Stimulated activated CD8-positive, alpha-beta memory T cell treated with anti-CD3 and anti-CD28 coated beads, Interleukin-15, amount 100 ng/mL, for 24 hours (primary cell): ENCODE data around the gene HDDC3.

Source experiments
- DNase-seq: peaks from one replicate; pipeline ENCODE4 v3.0.0-alpha.2; 2020; ENCODE audit warnings: low read depth

Gene HDDC3, protein sequence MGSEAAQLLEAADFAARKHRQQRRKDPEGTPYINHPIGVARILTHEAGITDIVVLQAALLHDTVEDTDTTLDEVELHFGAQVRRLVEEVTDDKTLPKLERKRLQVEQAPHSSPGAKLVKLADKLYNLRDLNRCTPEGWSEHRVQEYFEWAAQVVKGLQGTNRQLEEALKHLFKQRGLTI

DNA sequence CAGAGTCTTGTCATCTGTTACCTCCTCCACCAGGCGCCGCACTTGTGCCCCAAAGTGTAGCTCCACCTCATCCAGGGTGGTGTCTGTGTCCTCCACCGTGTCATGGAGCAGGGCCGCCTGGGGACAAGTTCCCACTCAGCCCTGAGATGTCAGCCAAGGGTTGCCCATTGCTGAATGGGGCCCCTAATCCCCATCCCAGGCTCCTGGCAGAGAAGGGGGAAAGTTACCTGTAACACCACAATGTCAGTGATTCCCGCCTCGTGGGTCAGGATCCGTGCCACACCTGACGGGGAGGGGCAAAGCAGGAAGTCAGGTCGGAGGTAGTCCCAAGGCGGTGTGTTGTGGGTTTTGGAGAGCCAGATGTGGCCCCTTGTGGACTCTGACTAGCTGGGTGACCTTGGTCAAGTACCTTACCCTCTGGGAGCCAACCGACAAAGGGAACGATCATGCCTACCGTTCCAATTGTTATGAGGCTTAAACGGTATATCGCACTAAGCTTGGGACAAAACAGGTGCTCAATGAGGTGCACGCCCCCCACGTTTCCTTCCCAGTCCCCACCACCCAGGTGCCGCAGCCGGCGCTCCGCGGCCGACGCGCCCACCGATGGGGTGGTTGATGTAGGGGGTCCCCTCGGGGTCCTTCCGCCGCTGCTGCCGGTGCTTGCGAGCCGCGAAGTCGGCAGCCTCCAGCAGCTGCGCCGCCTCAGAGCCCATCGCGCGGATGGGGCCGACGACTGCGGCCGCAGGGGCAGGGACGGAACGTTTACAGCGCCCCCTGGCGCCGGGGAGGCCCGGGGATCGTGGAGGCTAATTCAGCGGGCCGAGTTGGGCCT lies at the start of gene HDDC3:
Gene HDDC3 (minus strand): TSS at position 722 of the 832 bp plus-strand sequence. CDS start 9 bp downstream, at position 713.
- DNase-seq = peak; percentile 93

DNA sequence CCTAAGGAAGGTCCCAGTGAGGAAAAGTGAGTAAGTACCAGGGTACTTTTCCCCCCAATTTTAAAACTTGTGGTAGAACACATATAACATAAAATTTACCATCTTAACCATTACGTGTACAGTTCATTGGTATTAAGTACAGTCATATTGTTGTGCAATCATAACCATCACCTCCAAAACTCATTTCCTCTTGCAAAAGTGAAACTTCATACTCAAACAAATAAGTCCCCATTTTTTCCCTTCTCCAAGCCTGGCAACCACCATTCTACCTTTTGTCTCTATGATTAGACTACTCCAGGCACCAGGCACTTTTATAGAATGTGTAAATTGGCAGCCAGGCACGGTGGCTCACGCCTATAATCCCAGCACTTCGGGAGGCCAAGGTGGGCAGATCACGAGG lies 49.8 kb upstream of the HDDC3 start:
- no peak for DNase-seq

DNA sequence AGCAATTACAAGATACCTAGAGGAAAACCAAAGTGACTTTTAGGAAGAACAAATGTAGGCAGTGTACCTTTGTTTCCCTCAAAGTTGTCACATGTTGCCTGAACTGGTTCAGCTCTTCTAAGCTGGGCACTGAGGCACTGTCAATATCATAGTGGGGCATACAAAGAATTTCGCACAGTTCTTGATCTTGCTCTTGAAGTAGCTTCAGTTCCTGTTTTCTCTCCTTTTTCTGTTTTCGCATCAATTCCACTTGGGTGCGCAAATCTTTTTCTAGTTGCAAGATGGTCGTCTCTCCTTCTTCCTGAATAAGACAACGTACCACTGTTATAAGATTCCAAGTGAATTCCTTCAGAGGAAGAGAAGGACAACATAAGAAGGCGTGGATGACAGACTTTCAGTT lies 49.3 kb upstream of the HDDC3 start:
- no peak for DNase-seq

DNA sequence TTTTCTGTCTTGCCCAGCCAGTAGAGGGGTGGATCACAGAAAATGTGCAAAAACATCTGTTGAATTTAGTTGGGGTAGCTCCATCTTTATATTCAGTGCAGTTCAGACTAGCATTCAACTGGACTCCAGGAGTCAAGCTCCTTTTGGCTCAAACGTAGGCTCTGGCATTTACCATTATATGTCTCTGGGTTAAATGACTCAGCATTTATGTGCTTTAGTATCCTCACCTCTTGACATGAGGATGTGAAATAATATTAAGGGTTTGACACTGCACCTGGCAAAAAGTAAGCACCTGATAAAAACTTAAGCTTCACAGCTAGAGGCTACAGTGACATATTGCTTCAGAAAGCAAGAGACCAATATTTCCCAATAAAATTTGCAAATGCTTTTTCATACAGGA lies 47.2 kb upstream of the HDDC3 start:
- no peak for DNase-seq

DNA sequence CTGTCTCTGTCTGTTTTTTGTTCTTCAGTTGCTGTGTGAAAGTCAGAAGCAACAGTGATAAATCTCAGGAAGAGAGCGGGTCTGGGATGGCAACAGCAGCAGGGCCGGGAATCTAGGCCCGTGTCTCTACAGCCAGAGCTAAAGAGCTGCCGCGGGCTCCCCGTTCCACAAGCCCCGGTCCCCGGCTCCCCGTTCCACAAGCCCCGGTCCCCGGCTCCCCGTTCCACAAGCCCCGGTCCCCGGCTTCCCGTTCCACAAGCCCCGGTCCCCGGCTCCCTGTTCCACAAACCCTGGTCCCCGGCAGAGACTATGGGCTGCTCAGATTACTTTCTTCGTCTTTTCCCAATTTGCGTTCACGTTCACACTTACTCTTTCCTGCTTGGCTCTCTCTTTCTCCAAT lies 41.9 kb upstream of the HDDC3 start:
- no peak for DNase-seq

DNA sequence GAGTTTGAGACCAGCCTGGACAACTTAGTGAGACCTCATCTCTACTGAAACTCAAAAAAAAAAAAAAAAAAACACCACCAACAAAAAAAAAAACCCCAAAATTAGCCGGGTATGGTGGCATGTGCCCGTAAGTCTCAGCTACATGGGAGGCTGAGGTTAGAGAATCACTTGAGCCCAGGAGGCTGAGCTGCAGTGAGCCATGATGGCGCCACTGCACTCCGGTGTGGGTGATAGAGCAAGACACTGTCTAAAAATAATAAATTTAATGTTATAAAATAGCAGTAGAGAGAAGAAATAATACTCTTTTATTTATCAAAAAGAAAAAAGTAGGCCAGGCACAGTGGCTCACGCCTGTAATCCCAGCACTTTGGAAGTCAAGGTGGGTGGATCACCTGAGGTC lies 39.8 kb upstream of the HDDC3 start:
- DNase-seq = no peak

DNA sequence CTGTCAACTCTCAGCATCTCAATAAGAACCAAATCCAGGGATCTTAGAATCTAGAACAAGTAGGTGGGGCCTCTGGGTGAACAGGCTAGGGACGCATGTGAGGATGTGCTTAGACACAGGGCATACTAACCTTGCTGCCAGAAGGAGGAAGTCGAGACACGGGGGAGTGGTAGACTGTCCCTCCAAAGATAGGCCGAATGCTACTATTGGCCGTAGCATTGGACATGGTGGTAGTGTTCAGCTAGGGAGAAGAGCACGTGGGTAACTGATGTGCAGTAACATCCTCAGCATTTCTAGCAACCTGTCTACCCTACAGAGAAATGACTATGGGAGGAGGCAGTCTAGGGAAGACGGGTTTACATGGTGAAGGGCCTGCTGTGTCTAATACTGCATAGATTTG lies 37.9 kb upstream of the HDDC3 start:
- no peak for DNase-seq

DNA sequence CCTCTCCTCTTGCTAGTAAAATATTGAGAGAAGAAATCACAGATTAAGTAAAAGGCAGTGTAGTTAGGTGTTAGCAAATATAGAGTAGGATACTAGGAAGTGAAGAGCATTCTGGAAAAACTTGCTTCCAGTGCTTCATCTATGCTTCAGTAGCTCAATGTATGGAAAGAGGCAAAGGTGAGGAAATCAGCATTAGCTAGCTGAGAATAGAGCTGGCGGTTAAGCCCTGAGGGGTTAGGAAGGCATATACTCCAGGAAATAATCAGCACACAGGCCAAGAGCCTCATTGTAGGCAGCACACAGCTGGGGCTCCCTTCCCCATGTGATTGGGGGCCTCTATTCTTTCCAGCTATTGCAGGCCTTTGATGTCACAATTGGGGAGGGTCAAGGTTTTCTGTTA lies 36.1 kb upstream of the HDDC3 start:
- no peak for DNase-seq

DNA sequence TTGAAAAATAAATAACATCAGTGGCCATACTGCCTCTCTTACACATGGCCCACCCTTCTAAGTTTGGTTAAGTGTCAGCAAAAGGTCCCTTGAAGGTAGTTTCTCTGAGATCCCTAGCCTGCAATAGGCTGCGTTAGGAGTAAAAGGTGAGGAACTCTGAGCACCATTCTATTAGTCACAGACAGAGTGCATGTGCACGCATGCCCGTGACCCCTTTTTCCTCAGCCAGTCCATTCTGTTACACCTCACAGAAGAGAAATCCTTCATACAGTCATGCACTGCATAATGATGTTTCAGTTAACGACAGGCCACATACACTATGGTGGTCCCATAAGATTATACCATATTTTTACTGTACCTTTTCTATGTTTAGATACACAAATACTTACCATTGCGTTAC lies 34.9 kb upstream of the HDDC3 start:
- DNase-seq = no peak

DNA sequence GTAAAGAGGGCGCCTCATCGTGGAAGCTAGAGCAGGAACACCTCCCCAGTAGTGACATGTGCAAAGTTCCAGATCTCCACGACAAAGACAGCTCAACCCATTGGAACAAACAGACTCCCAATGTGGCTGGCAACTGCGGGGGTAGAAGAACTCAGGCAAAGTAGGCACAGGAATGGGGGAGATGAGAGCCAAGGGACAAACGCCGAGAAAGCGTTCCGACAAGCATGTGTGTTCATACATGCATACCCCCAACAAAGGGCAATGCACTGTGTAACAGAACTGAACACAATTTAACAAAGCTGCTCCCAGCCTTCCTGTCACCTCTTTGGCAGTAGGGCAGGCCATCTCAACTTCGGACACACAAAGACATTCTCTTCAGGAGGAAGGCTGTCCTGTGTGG lies 33.9 kb upstream of the HDDC3 start:
- no peak for DNase-seq

DNA sequence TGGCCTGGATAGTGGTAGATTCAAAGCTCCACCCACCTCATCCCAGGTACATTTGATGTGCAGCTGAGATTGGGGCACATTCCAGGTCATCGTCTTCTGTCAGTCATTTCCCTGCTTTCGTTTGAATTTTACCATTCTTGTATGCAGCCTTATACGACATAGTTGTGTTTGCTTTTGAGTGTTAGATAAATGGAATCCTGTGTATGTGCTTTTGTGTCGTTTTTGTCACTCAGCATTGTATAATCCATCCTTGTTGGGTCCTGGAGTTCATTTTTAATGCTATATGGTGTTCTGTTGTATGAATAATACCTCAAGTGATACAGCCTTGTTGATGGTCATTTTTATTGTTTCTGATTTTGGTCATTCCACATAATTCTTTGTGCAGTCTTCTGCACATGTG lies 29.7 kb upstream of the HDDC3 start:
- DNase-seq = no peak

DNA sequence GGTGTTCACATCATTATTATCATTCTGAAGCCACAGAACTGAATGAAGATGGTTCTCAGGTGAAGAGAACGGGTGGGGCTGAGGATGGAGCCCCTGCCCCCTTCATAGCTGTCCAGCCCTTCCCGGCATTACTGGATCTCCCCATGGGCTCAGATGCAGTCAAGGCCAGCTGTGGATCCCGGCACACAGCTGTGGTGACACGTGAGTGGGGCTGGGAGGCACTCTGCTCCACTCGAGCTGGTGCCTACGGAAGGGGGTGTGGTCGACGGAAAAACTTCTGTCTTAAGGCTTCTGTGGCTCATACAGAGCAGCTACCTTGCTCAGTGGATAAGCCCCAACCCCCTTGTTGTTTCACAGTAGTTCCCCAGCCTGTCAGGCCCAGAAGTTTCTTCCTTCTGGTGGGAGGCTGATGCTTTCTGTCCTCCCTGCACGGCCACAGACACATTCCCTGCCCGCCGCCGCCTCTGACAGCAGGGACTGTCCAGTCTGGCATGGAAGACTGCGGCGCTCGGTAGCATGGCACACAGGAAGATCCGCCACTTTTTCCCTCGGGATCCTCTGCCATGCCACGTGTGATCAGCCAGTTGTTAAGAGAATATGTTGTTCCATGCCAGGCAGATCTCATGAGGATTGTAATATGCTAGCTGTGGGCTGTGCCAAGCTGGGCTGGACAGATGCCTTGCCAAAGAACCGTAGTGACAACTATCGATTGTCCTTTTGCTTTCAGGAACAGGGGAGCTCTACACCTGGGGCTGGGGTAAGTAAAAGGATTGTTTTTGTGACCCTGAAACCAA lies 28.1 kb upstream of the HDDC3 start:
- no peak for DNase-seq

DNA sequence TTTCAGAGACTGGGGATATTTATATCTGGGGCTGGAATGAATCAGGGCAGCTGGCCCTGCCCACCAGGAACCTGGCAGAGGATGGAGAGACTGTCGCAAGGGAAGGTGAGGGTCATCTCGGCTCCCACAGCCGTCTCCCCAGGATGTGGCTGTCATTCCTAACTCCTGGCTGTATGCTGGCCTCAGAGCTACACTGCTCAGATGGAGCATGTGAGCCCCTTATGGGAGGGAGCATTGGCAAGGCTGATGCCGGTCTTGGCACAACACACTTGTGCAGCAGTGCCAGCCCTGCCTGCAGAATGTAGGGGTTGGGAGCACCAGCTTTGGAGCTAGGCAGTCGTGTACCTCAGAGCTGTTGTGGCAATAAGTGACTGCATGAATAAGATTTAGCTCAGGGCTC lies 27.5 kb upstream of the HDDC3 start:
- no peak for DNase-seq

DNA sequence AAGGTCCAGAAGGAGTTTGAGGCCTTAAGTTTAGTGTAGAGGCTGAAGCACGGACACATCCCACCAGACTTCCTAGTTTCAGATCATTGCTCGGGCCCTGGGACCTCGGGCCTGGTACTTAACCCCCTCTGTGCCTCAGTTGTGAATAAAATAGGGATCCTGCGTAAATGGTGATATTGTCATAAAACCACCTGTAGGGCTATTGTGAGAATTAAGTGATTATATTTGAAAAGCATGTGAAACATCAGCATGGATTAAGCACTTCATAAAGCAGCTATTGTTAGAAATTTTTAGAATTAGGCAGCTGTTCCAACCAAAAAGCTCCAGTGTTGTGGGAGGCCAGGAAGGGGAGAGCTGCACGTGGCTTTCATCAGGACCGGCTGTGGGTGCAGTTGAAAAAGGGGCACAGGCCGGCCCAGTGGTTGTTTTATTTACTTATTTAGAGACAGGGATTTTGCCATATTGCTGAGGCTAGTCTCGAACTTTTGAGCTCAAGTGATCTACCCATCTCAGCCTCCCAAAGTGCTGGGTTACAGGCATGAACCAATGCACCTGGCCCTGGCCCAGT lies 26.8 kb upstream of the HDDC3 start:
- no peak for DNase-seq

DNA sequence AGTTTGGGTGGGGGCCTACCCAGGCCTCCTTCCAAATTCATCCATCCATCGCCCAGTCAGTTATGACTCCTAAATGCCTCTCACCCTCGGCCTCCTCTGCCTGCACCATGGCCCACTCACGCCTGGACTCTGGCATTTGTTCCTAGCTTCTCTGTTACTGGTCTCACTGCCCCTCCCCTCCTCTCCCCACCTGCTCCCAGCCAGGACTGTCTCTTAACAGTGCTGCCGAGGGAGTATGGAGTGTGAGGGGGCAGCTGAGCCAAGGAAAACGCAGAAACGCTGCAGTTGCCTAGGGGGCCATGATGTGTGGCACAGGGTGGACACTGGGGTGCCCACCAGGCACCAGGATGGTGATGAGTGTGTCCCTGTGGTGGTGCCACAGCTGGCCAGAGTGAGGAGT lies 25.4 kb upstream of the HDDC3 start:
- DNase-seq = no peak

DNA sequence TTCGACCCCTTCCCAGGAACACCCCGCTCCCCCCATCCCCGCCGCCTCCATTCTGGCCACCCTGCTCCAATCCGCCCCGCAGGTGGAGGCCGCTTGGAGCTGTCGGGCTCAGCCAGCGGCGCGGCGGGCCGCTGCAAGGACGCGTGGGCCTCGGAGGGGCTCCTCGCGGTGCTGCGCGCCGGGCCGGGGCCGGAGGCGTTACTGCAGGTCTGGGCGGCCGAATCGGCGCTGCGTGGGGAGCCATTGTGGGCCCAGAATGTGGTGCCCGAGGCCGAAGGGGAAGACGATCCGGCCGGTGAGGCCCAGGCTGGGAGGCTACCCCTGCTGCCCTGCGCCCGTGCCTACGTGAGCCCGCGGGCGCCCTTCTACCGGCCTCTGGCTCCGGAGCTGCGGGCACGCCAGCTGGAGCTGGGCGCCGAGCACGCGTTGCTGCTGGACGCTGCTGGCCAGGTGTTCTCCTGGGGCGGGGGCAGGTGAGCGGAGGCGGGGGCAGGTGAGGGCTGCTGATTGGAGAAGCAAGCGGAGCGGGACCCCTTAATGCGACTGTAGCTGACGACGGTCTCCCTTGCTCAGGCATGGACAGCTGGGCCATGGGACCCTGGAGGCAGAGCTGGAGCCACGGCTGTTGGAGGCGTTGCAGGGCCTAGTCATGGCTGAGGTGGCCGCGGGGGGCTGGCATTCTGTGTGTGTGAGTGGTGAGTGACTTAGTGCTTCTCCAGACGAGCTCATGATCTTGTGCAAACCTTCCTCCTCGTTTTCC lies 24.9 kb upstream of the HDDC3 start:
- DNase-seq = no peak

DNA sequence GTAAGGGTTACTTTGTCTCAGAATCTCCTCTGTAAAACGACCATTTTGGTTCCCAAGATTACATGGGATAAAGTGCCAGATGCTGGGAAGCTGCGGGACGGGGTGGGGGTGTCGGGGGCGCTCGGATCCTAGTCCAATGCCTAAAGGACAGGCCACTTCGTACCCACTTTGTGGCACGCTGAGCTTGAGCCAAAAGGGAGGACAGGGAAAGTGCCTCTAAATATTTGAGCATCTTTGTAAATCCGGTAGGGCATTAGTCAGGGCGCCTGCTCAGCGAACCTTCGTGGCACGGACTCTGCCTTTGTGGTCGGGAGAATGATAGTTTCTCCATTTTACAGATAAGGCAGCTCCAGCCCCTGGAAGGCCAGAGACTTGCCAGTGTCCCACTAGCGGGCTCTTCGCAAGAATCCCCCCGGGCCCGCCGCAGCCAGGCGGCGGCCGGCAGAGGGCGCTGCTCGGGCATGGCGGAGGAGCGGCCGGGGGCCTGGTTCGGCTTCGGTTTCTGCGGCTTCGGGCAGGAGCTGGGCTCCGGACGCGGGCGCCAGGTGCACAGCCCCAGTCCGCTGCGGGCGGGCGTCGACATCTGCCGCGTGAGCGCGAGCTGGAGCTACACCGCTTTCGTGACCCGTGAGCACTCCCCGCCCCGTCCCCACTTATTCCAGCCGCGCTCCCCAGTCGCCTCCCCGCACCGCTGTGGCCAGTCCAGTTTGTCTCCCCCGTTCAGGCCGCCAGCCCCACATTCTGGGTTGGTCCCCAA lies 24.1 kb upstream of the HDDC3 start:
- DNase-seq = peak; percentile 44

DNA sequence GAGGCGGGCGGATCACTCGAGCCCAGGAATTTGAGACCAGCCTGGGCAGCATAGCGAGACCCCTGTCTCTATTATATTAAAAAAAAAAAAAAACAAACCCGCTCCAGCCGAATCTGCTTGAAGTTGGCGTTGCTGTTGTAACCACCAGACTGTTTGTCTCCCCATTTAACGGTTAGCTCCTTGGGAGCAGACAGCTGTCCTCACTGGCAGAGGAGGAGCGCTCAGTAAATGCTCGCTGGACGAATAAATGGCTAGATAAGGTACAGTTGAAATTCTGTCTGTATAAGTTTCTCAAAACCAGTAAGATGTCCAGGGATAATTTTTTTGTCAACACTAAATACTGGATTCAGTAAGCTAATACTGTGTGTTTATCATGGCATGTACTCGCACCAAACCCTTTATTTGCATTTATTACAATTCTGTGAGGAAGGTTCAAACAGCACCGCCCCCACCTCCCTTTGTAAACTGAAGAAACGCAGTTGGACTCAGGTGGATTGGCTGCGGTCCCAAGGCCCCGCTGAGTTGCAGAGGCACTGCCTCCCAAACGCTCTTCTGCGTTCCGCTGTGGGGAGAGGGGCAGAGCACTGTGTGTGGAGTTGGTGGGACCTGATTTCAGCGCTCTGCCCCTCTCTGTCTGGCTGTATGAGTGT lies 23.4 kb upstream of the HDDC3 start:
- DNase-seq = no peak

DNA sequence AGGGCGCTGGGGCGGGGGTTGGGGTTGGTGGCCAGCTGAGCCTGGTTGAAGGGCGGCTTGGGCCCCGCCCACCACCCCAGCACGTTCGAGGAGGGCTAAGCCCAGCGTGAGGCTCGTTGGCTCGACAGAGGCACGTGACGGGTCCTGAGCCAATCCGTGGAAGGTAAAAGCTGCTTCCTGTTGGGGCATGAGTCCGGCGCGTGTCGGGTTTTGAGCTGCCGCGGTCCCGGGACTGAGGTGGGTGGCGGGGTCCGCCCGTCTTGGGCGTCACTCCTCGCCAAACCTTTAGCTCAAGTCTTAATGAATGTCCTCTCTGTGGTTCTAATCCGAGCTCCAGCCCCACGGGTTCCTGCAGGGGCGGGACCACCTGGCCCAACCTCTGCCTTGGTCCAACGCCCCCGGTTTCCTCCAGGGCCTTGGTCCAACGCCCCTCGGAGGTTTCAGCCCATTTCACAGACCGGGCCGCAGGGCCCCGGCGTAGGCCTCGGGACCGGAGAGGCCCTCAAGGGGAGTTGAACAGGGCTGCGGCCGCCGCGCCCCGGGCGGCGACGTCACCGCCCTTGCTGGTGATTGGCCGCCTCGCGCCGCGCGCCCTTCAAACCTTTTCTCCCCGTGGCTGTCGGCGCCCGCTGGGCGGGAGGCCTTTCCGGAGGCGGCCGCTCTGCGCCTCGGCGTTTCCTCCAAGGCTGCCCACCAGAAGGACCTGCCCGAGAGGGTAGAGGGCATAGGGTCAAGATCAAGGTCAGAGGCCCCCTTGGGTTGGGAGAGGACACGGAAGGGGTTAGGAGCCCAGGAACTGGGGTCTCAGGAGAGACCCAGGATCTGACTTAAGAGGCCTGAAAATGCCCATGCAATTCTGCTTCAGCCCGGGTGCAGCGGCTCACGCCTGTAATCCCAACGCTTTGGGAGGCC lies 22.6 kb upstream of the HDDC3 start, which contains the start of gene RCCD1:
Gene RCCD1 (plus strand): TSS at position 173 of the 912 bp plus-strand sequence. CDS start 1,851 bp downstream, outside the sequence.
- peak; percentile 65 for DNase-seq
